GM06990 (cell line): ENCODE data around the gene NXF2B.
A peak's percentile ranks its signal among the peaks of the same experiment; 100 is the strongest.
"Not testable (repeated sequence)": the region's sequence is repeated elsewhere in the genome, so short reads cannot be mapped to it uniquely, and the experiment has no call there.

ENCODE experiments used
- DNase-seq: peaks from one replicate; pipeline ENCODE4 v3.0.0-alpha.2; 2011; ENCODE audit not compliant: insufficient read length; ENCODE audit errors: extremely low read depth
- H3K27me3 ChIP-seq: replicated peaks from 2 replicates; pipeline ENCODE4 v1.6.0; 2011; ENCODE audit warnings: low read length; ENCODE audit not compliant: control insufficient read depth, insufficient read depth
- H3K36me3 ChIP-seq: 2 replicates; pipeline ENCODE4 v1.5.1; 2011; ENCODE audit warnings: low read length; ENCODE audit not compliant: control insufficient read depth, insufficient read depth
- H3K4me3 ChIP-seq: replicated peaks from 2 replicates; pipeline ENCODE4 v1.5.1; 2011; ENCODE audit warnings: low read depth, mild to moderate bottlenecking, control low read depth, low read length
- TF ChIP-seq, protein P1 (sequence below): IDR thresholded peaks from 2 replicates; pipeline ENCODE4 v1.5.1; 2011; ENCODE audit warnings: low read length, control low read depth, mild to moderate bottlenecking, inconsistent platforms; ENCODE audit not compliant: insufficient read depth, poor library complexity, severe bottlenecking

NXF2B gene, protein sequence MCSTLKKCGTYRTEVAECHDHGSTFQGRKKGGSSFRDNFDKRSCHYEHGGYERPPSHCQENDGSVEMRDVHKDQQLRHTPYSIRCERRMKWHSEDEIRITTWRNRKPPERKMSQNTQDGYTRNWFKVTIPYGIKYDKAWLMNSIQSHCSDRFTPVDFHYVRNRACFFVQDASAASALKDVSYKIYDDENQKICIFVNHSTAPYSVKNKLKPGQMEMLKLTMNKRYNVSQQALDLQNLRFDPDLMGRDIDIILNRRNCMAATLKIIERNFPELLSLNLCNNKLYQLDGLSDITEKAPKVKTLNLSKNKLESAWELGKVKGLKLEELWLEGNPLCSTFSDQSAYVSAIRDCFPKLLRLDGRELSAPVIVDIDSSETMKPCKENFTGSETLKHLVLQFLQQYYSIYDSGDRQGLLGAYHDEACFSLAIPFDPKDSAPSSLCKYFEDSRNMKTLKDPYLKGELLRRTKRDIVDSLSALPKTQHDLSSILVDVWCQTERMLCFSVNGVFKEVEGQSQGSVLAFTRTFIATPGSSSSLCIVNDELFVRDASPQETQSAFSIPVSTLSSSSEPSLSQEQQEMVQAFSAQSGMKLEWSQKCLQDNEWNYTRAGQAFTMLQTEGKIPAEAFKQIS

DNA sequence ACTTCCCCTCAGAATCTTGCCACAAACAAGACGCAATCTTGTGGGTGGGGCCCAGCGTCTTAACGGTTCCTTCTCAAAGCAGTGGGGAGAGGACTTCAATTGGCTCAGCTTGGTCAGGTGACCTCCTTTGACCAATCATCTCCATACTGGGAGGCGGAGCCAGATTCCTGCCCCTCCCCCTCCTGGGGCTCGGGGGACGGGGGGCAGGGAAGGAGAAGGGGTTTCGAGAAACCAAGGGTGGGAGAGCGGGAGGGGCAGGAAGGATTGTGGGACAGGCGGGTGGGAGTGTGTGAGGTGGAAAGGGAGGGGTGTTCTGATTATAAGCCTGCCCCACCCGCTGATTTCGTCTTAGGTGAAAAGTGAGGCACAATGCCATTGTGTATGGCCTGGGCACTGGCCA lies at the start of gene NXF2B:
Gene NXF2B, minus strand, starts transcription at position 101 of the 400 bp plus-strand sequence. CDS start 59,972 bp downstream, outside the sequence.
- H3K36me3 ChIP-seq, H3K27me3 ChIP-seq, H3K4me3 ChIP-seq, DNase-seq: not testable (repeated sequence)

DNA sequence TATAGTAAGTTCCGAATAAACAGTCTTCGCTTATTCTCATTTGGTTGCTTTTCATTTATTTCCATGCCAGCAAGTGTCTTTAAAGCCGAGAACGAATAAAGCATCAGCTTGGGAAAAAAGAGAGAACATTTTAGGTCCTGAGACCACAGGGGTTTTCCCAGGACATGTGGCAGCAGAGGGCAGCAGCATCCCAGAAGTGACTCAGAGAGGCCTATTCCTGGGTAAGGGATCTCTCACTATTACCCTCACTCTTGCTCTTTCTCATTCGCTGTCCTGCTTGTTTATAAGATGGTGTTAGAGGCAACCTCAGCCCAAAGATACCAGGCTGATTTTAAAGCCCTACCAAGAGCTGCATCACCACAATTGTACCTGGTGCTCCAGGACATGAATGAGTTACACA lies 39.0 kb upstream of the NXF2B start:
- not testable (repeated sequence) for H3K4me3 ChIP-seq, DNase-seq, H3K27me3 ChIP-seq, H3K36me3 ChIP-seq

DNA sequence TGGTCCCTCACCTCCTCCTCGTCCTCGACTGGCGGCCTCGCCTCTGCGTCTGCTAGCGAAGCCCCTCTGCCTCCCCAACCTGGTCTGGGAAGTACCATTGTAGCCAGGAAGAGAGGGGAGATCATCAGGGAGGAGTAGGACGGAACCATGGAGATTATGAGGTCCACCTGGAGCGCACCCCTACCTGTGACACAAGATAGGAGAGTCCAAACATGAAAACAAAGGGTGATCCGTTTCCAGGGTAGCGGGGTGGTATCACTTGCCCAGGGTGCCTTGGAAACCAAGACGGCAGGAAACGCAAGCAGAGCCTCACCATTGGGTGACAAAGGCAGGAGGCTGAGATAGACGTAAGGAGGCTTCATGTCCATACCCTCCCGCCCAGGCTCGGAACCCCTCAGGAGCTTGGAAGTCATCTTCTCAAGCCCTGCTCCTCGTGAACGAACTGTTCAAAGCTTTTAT lies 32.0 kb upstream of the NXF2B start, which contains the start of gene TCP11X2:
Gene TCP11X2, minus strand, starts transcription at position 51 of the 459 bp plus-strand sequence.
- not testable (repeated sequence) for DNase-seq, H3K36me3 ChIP-seq

DNA sequence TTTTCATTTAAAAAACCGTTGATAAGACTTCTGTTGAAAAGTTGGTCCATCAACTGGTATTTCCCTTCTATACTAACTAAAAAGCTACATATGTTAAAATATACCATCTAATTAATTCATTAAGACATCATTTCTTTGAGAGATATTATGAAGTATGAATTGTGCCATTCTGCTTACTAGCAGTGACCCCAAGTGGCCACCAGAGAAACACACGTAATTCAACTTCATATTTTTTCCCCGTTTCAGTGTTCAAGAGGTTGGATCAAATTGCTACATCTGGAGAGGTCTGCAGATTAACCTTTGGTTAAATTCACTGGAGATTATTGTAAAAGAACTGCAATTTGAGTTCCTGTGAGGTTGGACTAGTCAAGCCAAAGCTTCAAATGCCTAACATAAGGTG lies 30.4 kb upstream of the NXF2B start:
- not testable (repeated sequence) for H3K27me3 ChIP-seq, H3K36me3 ChIP-seq, DNase-seq, H3K4me3 ChIP-seq

More for the DNA sequence above, 32.0 kb upstream of the NXF2B start, which contains the start of gene TCP11X2:
- H3K4me3 ChIP-seq, H3K27me3 ChIP-seq: not testable (repeated sequence)

DNA sequence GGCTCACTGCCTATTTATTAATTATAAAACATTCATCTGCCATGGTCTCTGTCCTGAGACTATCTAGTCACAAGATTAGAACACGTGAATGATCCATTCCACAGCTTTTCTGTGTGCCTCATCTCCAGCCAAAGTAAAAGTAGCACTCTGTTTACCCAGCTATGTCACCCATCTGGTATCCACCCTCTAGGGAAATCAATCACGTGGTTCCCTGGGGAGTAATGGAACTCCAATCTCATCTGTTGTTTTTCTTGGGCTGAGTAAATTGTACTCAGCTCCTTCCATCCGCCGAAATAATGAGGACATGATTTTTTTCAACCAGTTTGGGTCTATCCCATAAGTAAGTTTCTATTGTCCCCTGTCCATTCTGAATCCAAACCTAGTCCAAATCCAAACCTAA lies 18.8 kb upstream of the NXF2B start:
- not testable (repeated sequence) for H3K36me3 ChIP-seq, DNase-seq, H3K4me3 ChIP-seq, H3K27me3 ChIP-seq

DNA sequence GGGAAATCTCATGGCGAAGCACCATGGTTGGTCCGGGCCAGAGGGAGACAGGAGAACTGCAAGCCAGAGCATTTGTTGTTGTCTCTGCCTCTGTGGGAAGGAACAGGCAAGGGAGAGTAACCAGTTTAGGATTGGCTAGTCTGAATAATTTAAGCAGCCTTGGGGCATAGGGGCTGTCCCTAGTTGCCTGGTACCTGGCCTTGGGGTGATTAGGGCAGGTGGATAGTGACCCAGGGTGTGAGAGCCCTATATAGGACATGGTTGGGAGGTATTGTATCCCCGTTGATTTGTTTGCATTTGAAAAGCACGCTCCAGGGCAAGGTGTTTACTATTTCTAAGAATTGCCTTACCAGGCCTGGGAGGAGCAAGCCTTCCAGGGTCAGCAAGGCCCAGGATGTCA lies 25.3 kb downstream of the NXF2B start:
- H3K36me3 ChIP-seq, H3K4me3 ChIP-seq, H3K27me3 ChIP-seq, DNase-seq: not testable (repeated sequence)

DNA sequence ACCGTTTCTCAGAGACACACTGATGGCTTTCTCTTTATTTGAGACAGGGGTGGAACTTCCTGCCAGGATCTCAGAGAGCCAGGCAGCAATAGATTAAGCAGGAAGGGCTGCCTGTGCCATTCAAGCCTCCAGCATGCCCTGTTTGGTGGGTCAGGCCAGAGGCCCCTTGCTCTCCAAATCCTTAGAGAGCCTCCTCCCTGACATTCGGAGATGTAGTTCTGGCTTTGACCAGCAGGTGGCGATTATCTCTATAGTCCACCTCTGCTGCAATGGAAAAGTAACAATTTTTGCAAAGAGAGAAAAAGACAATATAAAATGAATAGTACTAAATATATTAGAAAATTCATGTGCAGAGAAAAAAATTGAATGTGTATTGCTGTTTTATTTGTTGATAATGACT lies 93.9 kb downstream of the NXF2B start:
- no peaks in the 10 kb centered on the region for H3K27me3 ChIP-seq
- TF ChIP-seq, protein P1, sequence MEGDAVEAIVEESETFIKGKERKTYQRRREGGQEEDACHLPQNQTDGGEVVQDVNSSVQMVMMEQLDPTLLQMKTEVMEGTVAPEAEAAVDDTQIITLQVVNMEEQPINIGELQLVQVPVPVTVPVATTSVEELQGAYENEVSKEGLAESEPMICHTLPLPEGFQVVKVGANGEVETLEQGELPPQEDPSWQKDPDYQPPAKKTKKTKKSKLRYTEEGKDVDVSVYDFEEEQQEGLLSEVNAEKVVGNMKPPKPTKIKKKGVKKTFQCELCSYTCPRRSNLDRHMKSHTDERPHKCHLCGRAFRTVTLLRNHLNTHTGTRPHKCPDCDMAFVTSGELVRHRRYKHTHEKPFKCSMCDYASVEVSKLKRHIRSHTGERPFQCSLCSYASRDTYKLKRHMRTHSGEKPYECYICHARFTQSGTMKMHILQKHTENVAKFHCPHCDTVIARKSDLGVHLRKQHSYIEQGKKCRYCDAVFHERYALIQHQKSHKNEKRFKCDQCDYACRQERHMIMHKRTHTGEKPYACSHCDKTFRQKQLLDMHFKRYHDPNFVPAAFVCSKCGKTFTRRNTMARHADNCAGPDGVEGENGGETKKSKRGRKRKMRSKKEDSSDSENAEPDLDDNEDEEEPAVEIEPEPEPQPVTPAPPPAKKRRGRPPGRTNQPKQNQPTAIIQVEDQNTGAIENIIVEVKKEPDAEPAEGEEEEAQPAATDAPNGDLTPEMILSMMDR = peak; percentile 81
- no peak for DNase-seq

DNA sequence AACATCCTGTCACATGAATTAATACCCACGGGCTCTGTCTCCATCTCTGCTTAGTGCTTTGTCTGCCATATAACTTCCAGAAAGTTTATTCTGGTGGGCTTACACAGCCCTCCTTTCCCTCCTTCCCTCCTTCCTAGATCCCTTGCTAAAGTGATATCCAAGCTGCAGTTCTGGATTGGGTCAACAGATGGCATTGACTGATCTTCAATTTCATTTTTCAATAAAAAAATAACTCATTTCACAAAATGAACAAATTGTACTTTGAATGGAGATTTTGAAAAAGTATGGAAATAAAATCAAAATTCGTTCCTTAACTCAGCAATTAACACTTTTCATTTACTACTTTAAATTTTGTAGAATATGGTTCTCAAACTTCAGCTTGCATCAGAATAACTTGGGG lies 97.9 kb downstream of the NXF2B start:
- Histone ChIP-seq H3K27me3 (no peaks in the 10 kb centered on the region), H3K4me3 (no peak overlapping the region), H3K36me3 (no peaks in the 10 kb centered on the region)
- TF ChIP-seq, protein P1 = no peak
- DNase-seq = no peak

More for the DNA sequence above, 93.9 kb downstream of the NXF2B start:
- H3K4me3 ChIP-seq = no peak overlapping the region
- no peaks in the 10 kb centered on the region for H3K36me3 ChIP-seq
